ENCODE data around the gene OASL.

OASL gene

DNA sequence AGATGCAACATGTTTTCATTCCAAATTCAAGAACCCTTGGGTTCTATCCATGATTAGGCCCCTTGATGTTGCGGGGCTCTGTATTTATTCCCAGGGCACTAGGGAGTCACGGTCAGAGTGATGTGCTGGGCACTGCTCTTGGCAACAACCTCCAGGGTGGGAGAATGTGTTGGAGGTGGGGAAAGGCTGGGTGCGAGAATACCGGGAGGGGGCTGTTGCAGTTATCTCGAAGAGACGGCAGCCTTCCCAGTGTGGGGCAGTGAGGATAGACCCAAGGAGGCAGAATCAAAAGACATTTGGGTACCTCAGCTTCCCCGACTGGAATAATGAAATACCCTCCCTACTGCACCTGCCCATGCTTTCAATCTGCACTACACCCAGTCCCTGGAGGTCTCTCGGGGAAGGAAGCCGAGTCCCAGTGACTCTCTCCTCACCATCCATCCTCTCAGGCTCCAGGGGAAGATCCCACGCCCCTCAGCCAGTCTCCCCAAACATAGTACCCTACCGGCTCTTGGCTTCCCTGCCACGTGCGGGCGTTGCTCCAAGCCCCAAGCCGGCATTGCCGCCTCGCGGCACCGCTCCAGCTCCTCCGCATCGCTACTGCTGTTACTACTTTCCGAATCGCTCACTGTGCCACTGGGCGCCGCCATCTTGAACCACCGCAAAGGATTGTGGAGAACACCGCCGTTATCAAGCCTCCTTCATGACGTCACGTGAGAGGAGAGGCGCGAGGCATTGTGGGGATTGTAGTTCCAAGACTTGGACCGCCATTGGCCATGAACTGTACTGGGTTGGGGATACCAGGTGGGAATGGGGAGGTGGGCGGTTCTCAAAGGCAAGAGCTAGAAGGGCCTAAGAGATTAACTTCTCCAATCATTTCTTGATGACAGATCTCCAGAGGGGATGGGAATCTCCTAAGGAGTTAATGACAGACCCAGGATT, 22.9 kb downstream of the OASL start, which contains the start of gene C12orf43:
Gene C12orf43 (minus strand): TSS at position 663 of the 942 bp plus-strand sequence. CDS start 13 bp downstream, at position 650.
- peak; percentile 94 for DNase-seq (ENCODE audit: low spot score)

DNA sequence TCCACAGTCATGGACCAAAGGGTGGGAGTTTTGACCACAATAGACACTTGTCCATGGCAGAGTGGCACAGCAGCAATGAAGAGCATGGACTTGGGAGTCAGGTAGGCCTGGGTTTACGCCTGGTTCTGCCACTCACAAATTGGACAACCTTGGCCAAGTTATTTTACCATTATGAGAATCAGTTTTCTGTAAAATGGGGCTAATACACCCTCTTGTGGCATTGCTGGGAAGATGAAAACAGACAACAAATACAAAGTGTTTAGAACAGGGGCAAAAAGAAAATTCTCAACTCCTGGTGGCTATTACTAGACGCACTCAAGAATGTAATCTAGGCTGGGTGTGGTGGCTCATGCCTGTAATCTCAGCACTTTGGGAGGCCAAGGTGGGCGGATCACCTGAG, 25.3 kb downstream of the OASL start:
- DNase-seq (ENCODE audit: low spot score): no peak

DNA sequence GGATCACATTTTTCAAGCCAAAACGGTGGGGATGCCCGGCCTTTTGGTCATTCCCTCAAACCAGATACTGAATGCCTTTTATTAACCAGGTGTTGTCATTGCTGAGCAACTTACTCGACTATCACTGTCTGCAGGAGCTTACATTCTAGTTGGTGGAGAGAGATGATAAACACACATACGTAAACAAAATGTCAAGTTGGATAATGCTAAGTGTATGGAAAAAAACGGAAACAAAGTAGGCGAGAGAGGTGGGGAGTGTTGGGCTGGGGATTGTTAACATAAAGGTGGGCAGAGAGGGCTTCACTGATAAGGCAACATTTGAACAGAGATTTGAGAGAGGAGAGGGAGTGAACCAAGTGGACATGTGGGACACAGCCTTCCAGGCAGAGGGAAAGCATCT, 27.2 kb downstream of the OASL start:
- DNase-seq (ENCODE audit: low spot score): no peak

DNA sequence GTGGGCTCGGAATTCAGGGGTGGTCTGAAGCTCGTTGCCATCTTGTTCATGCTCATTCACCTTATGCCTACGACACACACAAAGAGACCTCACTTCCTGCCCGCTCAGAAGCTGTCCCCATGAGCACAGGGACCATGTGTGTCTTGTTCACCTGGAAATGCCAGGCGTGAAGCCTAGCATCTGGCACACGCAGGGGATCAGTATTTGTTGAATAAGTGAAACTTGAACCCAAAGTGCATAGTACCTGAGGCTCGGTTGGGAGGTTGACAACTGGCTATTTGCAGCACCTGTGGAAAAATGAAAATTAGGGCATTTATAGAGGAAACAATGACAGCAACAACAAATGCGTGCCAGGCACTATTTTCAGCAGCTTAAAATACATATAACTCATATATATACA, 28.2 kb downstream of the OASL start:
- no peak for DNase-seq (ENCODE audit: low spot score)

DNA sequence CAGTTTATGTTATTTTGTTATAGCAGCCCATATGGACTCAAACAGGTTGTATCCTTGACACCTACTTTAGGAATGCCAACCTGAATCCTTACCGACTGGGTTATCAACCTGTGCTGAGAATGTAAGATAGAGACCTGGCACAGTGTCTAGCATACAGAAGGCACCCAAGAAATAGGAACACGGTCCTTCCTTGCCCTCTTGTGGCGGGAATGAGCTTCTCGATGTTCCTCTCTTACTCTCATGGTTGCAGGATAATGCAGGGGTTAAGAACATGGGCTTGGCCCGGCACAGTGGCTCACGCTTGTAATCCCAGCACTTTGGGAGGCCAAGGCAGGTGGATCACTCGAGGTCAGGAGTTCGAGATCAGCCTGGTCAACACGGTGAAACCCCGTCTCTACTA, 29.3 kb downstream of the OASL start:
- peak; percentile 74 for DNase-seq (ENCODE audit: low spot score)

DNA sequence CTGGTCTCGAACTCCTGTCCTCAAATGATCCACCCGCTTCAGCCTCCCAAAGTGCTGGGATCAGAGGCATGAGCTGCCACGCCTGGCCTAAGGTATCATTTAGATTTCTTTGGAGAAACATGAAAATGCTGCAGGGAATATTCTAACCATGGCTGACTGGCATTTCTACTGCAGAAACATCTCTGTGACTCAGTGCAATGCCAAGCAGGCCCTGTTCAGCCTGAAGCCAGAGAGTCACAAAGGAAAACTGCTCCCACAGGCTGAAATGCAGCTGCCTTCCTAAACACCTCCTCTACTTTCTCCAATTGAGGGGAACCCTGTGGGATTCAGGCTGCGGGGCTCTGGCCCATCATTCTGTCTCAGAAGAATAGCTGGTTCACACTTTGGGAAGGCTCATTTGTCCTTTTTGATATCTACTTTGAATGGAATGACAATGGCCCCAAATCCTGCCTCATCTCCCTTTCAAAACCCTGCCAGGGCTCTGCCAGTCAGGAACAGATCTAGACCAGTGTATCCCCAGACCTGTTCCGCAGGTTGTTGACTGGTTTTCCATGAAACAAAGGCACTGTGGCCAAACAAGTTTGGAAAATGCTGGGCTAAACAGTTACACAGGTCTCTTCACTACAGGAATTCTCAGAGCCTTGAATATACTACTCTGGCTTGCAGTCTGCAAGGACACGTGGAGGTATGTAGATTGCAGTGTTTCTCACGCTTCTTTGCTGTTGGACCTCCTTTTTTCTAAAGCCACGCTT, 30.5 kb downstream of the OASL start:
- DNase-seq (ENCODE audit: low spot score): no peak

DNA sequence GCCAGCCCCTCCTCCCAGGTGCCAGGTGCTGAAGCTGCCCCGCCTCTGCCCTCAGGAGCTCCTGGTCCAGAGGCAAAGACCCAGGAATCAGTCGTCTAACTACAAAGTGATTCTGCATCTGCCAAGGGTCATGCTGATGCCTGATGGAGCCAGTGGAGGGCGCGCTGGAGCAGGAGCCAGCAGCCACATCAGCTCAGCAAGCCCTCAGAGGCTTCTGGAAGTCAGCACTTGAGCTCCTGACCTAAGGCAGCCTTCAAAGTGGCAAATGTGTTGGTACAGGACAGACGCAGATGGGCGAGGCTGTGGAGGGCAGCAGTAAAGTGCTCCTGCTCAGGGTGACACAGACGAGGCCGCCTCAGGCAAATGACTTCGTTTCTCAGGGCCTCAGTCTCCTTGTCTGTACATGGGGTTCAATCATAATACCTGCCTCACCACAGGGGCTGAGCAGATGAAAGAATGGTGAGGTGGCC, 33.7 kb downstream of the OASL start:
- DNase-seq (ENCODE audit: low spot score): peak; percentile 47

DNA sequence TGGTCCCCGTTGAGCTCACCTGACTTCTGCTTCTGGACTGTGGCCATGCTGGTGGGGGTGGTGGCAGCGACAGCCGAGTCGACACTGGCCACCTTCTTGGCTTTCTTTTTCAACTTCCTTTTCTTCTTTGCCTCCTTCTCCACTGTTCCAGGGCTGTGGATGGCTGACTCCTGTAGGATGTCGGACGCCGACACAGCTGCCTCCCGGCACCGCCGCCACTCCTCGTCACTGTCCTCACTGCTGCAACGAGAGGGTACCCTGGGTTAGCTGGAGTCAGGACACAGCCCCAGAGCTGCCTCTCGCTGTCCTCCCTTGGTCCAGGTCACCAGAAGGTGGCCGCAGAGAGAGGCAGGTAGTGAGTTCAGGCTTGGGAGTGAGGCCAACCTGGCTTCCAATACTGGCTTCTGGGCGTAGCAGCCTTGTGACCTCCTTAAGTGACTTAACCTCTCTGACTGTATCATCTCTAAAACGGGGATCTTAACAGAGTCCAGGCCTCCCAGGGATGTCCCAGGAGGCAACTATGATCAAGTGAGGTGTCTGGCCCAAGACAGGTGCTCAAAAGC, 34.7 kb downstream of the OASL start:
- DNase-seq (ENCODE audit: low spot score): no peak

DNA sequence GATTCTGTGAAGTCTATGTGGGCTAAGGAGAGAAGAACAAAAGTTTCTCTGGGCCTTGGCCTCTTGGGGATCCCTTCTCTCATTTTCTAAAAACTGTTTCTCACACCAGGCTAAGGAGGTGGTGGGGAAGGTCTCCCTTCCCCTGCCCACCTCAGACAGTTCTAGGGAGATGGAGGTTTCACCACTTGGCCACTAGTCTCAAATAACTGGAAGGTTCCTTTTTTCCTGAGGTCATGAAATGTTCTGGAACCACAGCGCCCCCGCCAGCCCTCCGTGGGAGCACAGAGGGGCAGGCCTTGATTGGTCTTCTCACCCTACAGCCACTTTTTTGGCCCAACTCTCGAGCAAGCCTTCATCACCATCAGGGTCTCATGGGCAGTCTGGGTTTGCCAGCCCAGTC, 35.4 kb downstream of the OASL start:
- DNase-seq (ENCODE audit: low spot score): no peak

DNA sequence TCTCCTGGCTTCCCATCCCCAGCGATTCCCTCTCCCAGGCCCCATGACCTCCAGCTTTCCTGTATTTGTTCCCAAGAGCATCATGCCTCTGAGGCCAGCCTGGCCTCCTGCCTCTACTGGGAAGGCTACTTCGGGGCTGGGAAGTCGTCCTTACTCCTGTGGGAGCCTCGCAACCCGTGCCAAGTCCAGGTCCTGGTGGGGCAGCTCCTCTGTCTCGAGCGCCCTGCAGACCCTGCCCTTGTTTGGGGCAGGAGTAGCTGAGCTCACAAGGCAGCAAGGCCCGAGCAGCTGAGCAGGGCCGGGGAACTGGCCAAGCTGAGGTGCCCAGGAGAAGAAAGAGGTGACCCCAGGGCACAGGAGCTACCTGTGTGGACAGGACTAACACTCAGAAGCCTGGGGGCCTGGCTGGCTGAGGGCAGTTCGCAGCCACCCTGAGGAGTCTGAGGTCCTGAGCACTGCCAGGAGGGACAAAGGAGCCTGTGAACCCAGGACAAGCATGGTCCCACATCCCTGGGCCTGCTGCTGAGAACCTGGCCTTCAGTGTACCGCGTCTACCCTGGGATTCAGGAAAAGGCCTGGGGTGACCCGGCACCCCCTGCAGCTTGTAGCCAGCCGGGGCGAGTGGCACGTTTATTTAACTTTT, 37.1 kb downstream of the OASL start:
- DNase-seq (ENCODE audit: low spot score): no peak

DNA sequence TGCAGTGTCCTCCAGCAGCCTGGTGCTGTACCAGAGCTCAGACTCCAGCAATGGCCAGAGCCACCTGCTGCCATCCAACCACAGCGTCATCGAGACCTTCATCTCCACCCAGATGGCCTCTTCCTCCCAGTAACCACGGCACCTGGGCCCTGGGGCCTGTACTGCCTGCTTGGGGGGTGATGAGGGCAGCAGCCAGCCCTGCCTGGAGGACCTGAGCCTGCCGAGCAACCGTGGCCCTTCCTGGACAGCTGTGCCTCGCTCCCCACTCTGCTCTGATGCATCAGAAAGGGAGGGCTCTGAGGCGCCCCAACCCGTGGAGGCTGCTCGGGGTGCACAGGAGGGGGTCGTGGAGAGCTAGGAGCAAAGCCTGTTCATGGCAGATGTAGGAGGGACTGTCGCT, 38.0 kb downstream of the OASL start:
- no peak for DNase-seq (ENCODE audit: low spot score)

DNA sequence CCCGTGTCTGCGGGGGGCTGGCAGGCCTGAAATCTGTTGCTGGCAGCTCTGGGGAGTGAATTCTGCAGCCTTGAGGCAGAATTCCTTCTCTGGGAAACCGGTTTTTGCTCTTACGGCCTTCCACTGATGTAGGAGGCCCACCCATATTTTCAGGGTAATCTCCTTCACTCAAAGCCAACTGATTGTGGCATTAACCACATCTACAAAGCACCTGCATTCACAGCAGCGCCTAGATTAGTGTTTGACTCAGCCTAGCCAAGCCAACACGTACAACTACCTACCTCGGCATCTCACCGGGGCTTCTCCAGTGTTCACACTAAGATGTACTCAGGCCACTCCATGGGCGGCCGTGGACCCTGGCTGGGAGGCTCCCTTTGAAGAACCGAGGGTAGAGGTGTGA, 38.5 kb downstream of the OASL start:
- no peak for DNase-seq (ENCODE audit: low spot score)

DNA sequence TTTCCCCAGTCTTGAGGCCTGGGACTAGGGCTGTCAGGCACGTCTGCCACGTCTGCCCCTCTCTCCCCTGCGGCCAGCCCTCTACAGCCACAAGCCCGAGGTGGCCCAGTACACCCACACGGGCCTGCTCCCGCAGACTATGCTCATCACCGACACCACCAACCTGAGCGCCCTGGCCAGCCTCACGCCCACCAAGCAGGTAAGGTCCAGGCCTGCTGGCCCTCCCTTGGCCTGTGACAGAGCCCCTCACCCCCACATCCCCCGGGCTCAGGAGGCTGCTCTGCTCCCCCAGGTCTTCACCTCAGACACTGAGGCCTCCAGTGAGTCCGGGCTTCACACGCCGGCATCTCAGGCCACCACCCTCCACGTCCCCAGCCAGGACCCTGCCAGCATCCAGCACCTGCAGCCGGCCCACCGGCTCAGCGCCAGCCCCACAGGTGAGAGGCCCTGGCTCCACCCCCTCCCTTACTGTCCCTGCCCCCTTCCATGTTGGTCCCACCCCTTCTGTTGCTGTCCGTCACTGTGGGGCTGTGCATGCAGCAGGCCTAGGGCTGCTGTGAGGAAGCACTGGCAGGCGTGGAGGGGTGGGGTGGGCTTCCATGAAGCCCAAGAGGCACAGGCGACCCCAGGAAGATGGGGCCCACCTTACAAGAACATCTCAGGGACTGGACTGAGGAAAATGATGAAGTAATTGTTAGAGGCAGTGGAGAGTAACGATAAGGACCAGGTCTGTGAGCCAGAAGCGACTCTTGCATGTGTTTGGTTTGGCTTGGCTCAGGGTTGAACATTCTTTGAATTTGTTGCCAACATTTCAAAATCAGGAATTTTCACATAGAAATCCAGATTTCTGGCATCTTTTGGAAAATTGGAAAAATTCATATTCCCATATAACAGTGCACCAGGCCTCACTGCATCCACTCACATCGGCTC, 39.6 kb downstream of the OASL start:
- no peak for DNase-seq (ENCODE audit: low spot score)

DNA sequence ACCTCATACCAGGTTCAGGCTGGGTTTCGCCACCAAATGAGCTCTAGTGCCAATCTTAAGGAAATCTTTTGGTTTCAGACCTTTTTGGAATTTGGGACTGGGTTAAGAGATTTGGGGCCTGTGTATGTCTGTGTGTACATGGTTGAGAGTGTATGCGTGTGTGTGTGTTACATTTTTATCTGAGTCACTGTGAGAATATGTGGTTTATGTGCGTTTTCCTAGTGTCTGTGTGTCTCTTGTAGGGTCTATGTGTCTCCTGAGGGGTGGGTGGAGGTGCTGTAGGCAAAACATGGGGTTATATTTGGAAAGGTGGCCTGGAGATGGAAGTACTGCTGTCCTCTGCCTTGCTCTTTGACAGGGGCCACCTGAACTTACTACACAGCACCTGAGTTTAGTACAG, 40.6 kb downstream of the OASL start:
- DNase-seq (ENCODE audit: low spot score): no peak

DNA sequence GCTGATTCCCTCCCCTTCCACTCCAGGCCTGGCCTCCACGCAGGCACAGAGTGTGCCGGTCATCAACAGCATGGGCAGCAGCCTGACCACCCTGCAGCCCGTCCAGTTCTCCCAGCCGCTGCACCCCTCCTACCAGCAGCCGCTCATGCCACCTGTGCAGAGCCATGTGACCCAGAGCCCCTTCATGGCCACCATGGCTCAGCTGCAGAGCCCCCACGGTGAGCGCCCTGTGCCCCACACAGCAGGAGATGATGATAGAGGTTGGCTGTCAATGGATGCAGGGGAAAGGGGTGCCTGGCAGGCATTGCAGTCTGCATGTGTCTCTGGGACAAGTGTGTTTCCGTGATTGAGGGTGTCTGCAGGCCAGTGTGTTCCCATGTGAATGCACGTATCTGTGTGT, 41.6 kb downstream of the OASL start:
- DNase-seq (ENCODE audit: low spot score): no peak

DNA sequence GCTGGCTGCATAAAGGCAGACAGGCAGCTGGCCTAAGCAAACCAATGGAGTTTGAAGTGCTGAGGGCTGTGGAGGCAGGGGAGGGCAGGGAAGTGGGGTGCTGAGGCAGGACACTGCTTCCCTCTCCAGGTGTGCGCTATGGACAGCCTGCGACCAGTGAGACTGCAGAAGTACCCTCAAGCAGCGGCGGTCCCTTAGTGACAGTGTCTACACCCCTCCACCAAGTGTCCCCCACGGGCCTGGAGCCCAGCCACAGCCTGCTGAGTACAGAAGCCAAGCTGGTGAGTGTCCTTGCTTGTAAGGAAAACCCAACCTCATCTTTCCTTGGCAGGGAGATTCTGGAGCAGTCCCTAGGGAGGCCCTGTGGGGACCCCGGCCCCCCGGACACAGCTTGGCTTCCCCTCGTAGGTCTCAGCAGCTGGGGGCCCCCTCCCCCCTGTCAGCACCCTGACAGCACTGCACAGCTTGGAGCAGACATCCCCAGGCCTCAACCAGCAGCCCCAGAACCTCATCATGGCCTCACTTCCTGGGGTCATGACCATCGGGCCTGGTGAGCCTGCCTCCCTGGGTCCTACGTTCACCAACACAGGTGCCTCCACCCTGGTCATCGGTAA, 42.8 kb downstream of the OASL start:
- no peak for DNase-seq (ENCODE audit: low spot score)

DNA sequence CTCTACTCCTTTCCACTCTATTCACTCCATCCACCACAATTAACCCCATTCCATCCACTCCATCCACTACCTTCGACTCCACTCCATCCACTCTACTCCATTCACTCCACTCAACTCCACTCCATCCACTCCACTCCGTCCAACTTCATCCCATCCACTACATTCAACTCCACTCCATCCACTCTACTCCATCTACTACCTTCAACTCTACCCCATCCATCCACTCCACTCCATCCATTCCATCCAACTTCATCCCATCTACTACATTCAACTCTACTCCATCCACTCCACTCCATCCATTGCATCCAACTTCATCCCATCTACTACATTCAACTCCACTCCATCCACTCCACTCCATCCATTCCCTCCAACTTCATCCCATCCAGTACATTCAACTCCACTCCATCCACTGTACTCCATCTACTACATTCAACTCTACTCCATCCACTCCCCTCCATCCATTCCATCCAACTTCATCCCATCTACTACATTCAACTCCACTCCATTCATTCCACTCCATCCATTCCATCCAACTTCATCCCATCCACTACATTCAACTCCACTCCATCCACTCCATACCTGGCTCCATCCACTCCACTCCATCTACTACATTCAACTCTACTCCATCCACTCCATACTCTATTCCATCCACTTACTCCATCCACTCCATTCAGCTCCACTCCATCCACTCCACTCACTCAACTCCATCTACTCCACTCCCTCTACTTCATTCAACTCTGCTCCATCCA, 44.3 kb downstream of the OASL start:
- DNase-seq (ENCODE audit: low spot score): no peak

DNA sequence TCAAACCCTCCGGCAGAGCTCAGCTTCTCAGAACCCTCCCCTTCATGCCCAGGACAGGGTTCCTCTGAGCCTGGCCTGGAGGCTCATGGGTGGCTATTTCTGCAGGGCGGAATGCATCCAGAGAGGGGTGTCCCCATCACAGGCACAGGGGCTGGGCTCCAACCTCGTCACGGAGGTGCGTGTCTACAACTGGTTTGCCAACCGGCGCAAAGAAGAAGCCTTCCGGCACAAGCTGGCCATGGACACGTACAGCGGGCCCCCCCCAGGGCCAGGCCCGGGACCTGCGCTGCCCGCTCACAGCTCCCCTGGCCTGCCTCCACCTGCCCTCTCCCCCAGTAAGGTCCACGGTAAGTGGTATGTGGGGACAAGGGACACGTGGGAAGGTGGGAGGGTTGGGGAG, 45.0 kb downstream of the OASL start:
- no peak for DNase-seq (ENCODE audit: low spot score)

DNA sequence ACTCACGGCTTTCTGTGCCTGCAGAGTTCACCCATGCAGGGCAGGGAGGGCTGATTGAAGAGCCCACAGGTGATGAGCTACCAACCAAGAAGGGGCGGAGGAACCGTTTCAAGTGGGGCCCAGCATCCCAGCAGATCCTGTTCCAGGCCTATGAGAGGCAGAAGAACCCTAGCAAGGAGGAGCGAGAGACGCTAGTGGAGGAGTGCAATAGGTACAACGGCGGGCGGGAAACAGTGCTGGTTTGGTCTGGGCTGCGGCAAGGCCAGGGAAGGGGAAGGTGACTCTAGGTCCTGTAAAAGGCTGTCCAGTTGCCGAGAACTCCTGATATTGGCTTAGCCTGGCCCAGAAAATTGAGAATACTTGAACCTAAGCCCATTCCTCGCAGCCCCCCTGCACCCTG, 45.5 kb downstream of the OASL start:
- no peak for DNase-seq (ENCODE audit: low spot score)

DNA sequence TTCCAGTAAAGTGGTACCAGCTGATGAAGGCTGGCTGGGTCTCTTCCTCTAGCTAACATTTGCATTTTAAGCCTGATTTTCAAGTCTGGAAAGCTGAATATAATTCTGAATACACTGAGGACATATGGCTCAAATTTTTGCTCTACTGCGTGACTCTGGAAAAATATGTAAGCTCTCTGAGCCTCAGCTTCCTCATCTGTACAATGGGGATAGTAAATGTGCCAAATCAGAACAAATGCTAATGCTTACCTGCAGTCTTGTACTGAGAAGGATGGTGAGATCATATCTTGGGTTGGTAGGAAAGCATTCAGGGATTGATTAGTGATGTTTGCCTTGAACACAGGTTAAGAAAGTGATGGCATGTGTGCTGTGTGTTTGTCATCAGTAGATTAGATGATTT, 46.1 kb downstream of the OASL start:
- DNase-seq (ENCODE audit: low spot score): no peak
